HG03139 (cell line): ENCODE results near the gene FOXN3.

Experiments
- ATAC-seq: cut with Tn5 transposase; IDR thresholded peaks from one replicate; pipeline ENCODE4 v1.9.1; 2021; ENCODE audit not compliant: unreplicated experiment

FOXN3 gene

DNA sequence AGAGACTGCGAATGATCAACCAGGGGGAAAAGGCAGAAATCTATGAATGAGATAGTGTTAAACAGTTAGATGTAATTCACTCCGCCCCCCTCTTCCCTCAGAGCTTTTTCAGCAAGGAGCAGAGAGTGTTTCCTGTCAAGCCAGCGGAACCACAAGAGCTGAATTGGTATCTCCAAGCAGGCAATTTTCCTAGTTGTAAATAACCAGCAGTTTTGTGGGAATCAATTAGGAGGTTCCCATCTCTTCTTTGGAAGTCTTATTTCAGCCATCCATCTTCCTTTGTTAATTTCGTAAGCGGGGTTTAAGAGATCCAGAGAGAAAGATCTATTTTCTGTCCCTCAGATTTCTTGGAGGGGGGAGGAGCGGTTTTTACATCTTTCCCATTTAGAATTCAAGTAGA, 178.0 kb downstream of the FOXN3 start:
- ATAC-seq: no peak

DNA sequence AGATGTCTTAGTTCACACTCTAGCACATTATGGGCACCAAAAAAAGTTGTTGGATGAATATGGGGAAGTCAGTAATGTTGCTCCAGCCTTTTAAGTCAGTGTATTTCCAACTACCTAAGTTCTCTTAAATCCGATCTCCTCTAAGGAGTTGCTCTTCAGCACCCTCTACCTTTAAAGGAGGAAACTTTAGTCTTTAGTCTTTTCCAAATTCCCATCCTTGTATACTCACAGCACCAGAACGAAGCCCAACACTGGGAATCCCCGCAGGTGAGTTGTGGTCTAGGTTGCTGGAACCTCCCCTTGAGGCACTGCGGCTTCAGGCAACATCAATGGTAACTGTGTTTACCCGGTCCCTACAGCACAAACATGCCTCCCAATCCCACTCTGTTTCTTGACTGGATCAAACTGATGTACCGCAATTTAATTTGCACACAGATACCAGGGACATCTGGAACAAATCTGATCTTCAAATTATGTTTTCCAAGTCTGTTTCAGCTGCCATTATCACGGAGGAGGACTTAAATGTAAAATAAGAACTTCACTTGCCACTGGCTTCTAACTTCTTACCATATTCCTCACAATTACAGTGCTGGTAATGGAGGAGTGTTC, 179.0 kb downstream of the FOXN3 start:
- ATAC-seq: no peak

GRCh38 chr14:89236851-89237250, 180.2 kb downstream of the FOXN3 start:
- no peak for ATAC-seq

DNA sequence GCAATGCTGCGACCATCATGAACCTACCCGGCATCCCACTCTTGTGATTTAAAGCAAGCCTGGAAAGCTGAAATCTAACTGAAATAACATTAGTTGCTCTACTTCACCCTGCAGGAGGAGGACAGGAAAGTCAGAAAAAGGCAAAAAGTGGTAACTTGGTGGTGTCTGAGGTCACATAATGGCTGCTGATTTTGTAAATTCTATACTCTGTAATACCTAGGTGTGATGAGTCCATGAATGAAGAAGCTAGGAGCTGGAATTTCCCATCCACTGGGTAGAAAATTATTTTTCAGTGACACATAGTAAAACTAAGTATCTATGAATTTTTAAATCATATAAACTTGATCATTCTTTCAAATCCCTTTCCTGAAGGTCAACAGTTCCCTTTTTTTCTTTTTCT, 183.8 kb downstream of the FOXN3 start:
- ATAC-seq: no peak

GRCh38 chr14:89232265-89233070, 184.6 kb downstream of the FOXN3 start:
- no peak for ATAC-seq

DNA sequence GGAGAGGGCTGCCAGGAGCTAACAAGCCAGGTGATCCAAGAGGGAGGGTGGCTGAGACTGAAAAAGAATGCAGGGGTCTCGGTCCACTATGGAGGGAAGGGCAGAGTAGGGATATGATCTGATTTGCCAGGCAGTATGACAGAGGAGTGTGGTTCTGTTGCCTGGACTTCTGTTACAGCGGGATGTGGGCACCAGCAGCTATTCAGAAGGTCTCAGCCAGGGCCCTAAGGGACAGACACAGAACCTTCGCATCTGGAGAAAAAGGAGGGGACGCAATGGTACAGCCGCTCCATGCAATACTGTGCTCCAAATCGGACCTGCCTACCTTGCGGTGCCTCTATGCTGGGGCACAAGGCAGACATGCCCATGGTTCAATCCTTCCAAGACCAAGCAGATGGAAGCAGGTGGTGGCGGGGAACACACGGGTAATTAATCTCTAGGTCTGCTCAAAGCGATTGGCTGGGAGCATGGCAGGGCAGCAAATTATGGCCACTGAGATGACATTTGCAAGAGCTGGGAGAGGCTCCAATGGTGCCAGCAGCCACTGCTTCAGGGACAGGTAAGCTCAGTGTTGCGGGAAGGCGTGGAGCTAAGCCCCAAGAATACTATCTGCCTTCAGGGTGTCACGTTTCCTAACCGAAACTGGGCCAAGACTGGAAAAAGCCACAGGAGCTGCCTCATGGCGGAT, 185.5 kb downstream of the FOXN3 start:
- ATAC-seq: no peak

DNA sequence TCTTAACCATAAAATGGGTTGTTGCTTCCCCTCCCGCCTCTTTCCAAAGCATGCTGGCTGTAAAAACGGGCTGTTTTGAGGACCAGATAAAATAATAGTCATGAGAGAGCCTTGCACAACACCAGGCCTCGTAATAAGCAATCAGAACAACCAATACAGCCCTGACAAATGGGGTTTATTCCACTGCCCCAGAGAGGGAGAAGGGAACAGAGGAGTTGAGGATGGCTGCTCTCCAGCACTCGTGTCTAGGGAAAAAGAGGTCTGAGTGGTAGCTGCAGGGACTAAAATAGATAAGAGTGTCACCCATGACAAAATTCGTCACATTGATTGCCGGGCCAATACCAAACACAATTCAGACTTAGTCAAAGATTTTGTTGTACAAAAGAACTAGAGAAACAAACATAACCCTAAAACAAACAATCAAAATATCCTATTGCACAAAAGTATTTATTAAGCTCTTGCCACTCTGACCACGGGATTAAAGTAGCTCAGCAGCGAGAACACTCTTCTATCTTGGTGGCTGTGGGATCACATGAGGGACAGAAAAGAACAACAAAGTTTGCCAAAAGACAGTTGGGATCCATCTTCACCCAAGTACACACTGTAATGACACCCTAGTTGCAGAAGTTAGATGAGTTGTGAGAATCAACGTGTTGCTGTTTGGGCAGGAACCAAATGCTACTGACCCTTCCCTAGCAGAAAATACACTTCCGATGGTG, 188.0 kb downstream of the FOXN3 start:
- no peak for ATAC-seq

GRCh38 chr14:89227496-89227836, 189.6 kb downstream of the FOXN3 start:
- ATAC-seq: no peak

DNA sequence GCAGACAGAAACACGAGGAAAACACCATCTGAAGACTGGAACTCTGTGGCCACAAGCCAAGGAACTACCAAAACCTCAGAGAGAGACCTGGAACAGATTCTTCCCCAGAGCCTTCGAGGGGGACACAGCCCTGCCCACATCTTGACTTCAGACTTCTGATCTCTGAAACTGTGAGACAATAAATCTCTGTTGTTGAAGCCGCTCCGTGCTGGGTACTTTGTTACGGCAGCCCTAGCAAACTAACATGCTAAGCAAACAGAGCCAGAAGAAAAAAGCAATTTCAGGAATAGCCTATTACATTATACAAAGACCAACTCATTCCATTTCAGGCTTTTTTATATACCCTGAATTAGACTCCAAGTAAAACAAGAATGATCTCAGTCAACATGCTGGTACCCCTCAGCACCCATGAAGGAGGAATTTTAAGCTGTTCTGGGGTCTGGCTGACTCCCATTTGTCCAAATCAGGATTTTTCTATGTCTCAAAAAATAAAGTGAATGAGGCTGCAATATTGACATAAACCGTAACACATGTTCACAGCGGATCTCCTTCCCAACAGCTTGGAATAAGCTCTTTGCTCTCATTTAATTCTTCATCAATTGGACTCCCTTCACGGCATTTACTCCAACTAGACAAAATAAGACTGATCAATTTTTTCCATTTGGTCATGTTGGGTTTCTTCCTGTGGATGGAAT, 190.1 kb downstream of the FOXN3 start:
- ATAC-seq: no peak

DNA sequence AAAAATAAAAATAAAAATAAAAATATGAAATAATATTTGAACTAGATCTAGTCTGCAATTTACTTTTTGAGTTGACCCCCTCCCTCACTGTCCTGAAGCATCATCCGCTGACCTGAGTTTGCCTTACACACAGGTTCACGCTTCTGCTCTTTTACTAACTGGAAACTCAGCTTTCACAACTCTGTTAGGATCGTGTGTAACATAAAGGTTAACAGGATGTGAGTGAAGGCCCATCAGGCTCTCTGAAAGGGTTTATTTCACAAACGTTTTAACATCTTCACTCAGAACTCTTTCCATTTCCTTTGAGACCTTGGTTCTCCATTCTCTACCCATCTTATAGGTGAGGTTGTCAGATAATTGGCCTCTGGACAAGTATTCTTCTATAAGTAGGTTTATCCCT, 191.4 kb downstream of the FOXN3 start:
- ATAC-seq: no peak

GRCh38 chr14:89221109-89221810, 195.8 kb downstream of the FOXN3 start:
- no peak for ATAC-seq

DNA sequence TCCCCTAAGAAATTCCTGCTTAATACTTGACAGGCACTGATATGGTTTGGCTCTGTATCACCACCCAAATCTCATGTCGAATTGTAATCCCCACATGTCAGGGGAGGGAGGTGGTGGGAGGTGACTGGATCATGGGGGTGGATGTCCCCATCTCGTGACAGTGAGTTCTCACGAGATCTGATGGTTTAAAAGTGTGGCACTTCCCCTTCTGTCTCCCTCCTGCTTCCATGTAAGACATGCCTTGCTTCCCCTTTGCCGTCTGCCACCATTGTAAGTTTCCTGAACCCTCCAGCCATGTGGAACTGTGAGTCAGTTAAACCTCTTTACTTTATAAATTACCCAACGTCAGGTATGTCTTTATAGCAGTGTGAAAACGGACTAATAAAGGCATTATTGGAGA, 198.0 kb downstream of the FOXN3 start:
- ATAC-seq: no peak

DNA sequence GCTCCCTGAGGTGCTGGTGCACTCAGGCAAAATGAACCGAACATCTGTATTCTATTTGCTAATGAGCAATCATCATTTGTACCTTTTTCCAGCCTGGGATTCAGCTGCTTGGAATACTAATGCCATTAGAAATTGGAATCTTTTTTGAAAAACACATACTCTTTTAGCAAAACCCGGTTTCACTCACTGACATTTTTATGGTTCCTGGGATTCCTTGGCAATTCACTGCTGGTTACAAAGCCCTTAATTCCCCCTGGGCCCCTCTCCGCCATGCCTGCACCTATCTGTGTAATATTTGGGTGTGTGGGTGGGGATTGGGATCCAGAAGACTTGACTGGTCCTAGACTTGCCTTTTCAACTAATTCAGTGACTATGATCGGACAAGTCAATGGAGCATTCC, 199.1 kb downstream of the FOXN3 start:
- no peak for ATAC-seq

DNA sequence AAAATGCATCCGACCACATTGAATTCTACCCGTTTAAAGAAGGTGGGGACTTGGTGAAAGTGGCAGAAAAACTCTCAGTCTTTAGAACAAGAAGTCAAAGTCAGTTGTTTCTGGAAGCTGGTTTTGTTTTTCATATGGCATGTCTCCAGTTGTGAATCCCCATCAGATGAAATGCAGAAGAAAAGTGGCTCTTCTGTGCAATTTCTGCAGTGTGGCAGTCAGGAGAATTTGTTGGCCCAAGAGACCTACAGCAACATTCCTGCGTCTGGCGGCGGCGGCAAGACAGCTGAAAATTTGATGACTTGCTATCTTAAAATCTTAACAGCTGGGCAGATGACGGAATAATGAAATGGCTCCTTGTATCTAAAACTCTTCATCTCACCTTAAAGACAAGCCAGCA, 201.5 kb downstream of the FOXN3 start:
- no peak for ATAC-seq

- ATAC-seq: no peak
Measured at GRCh38 chr14:89215114-89215513, 201.9 kb downstream of the FOXN3 start.

DNA sequence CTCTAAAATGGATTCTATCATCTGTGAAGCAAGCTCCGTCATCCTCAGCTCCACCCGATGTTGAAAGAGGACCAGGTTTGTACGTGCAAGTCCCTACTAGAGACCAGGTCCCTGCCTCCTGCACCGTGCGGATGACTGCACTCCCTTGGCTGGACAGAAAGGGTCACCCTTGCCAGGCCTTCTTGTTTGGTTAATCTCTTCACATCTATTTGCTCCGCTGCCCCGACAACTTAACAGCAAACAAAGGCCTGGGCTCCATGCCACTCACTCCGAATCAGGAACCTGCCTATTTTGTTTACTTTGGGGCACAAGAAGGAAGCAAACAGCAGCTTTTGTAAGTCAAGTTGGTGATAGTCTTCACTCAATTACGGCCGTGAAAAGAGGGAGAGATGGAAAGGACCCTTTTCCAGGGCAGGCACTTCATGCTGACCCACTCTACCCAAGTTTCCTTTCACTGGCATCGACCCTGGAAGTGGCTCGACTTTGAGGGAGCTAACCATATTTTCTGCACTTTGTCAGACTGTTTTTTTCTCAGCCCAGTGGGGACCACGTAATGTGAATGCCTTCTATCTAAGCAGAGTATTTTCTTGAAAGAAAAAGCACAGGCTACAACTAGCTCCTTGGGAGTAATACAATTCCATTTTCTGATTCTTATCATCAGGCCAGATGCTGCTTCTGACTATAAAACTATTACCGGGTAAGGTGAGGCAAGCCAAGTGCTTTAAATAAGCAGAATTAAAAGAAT, 202.6 kb downstream of the FOXN3 start:
- ATAC-seq: no peak

DNA sequence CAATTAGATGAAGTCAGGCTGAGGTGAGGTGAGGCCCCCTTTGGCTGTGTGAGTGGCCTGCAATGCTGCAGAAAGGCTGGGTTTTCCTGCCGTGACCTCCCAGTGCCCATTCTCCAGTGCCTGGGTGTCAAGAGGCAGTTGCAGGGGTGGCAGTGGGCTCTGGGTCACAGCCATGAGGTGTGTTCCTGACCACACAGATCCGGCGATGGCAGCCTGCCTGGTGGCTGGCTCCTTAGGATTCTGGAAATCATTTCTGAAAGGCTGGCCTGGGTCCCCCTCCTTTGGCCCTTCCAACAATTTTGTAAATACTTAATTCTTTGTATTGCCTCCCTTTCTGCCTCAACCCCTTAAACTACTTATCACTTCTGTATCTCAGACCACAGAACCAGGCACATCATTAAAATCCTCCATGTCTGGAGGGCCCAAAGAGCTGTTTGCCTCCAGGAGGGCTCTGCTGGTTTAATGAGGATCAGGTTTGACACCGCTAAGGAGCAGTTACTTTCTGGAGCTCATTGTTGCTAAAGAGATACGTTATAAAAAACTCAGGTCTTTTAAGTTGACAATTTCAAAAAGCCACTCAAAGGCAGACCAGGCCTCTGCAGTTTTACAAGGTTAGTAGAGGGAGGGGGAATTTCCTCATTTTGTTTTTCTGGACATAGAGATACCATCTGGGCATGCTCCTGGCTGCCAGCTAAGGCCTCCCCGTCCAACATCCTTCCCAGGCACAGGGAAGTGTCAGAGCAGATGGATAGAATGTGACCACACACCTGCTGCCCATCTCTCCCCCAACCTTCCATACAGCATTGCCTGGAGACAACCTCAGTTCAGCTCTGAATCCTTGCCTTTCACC, 204.4 kb downstream of the FOXN3 start:
- ATAC-seq: no peak

- no peak for ATAC-seq
Measured at GRCh38 chr14:89209558-89209957, 207.5 kb downstream of the FOXN3 start.

GRCh38 chr14:89207925-89208328, 209.1 kb downstream of the FOXN3 start:
- ATAC-seq: no peak
